BE2C (cell line): ENCODE results near the gene CABP1.

Source experiments
- DNase-seq: peaks from one replicate; pipeline ENCODE4 v3.0.0-alpha.2; 2020
- H3K27me3 ChIP-seq: fragments of 250-450 bp; sonication (Bioruptor Pico); 2 replicates; pipeline ENCODE4 v1.5.1; 2020; ENCODE audit warnings: mild to moderate bottlenecking
- H3K36me3 ChIP-seq: fragments of 250-450 bp; sonication (Bioruptor Pico); 2 replicates; pipeline ENCODE4 v1.5.1; 2020; ENCODE audit warnings: mild to moderate bottlenecking
- H3K4me1 ChIP-seq: fragments of 250-450 bp; sonication (Bioruptor Pico); 2 replicates; pipeline ENCODE4 v1.5.1; 2020
- H3K4me3 ChIP-seq: 2 replicates; pipeline ENCODE4 v1.5.1; 2011; ENCODE audit warnings: low read depth, low read length
- H3K9me3 ChIP-seq: fragments of 250-450 bp; sonication (Bioruptor Pico); 2 replicates; pipeline ENCODE4 v1.5.1; 2020
- CTCF ChIP-seq: IDR thresholded peaks from 2 replicates; pipeline ENCODE4 v1.5.1; 2012; ENCODE audit warnings: mild to moderate bottlenecking, low read depth, low read length

Gene CABP1

GRCh38 chr12:120647375-120647755 is 6.9 kb downstream of the CABP1 start:
- Histone ChIP-seq H3K4me1 (no peaks in the 10 kb centered on the region), H3K27me3 (peaks cover 3% of the 10 kb centered on the region), H3K36me3 (no peaks in the 10 kb centered on the region), H3K9me3 (no peaks in the 10 kb centered on the region), H3K4me3 (no peak overlapping the region)
- TF ChIP-seq CTCF: no peak
- DNase-seq: no peak

- peak; percentile 71 for DNase-seq
- Histone ChIP-seq H3K4me3 (peak overlapping the region; percentile 69), H3K9me3 (no peaks in the 10 kb centered on the region), H3K4me1 (no peaks in the 10 kb centered on the region), H3K36me3 (no peaks in the 10 kb centered on the region), H3K27me3 (no peaks in the 10 kb centered on the region)
- TF ChIP-seq CTCF: no peak
These were observed 9.2 kb downstream of the CABP1 start for GRCh38 chr12:120649442-120650232.

- H3K4me1 ChIP-seq: no peaks in the 10 kb centered on the region
- no peak for DNase-seq
- no peaks in the 10 kb centered on the region for H3K9me3 ChIP-seq
- TF ChIP-seq CTCF: no peak
- H3K27me3 ChIP-seq: no peaks in the 10 kb centered on the region
- H3K36me3 ChIP-seq: no peaks in the 10 kb centered on the region
- H3K4me3 ChIP-seq: peak overlapping the region; percentile 69
These were observed 9.8 kb downstream of the CABP1 start for GRCh38 chr12:120650233-120650690.

- no peak for DNase-seq
- Histone ChIP-seq H3K4me1 (no peaks in the 10 kb centered on the region), H3K9me3 (no peaks in the 10 kb centered on the region), H3K36me3 (no peaks in the 10 kb centered on the region), H3K27me3 (no peaks in the 10 kb centered on the region), H3K4me3 (no peak overlapping the region)
- TF ChIP-seq CTCF: no peak
These were observed 11.4 kb downstream of the CABP1 start for GRCh38 chr12:120651821-120652220.

- Histone ChIP-seq H3K4me1 (no peaks in the 10 kb centered on the region), H3K9me3 (no peaks in the 10 kb centered on the region), H3K36me3 (no peaks in the 10 kb centered on the region; the same call in 1 of the 2 replicates), H3K27me3 (no peaks in the 10 kb centered on the region), H3K4me3 (no peak overlapping the region)
- no peak for DNase-seq
- no peak for TF ChIP-seq CTCF
These were observed 12.4 kb downstream of the CABP1 start for GRCh38 chr12:120652656-120653435.

- H3K36me3 ChIP-seq: no peaks in the 10 kb centered on the region; the same call in 1 of the 2 replicates
- TF ChIP-seq CTCF: no peak
- DNase-seq: no peak
- H3K27me3 ChIP-seq: no peaks in the 10 kb centered on the region
- no peaks in the 10 kb centered on the region for H3K4me1 ChIP-seq
- no peaks in the 10 kb centered on the region for H3K9me3 ChIP-seq
- H3K4me3 ChIP-seq: no peak overlapping the region
These were observed 13.2 kb downstream of the CABP1 start for GRCh38 chr12:120653611-120654010.
